Endodermal cell (in vitro differentiated cells): Measurements from ENCODE around the gene NLRP3. TPM values are rescaled to one million over a fixed set of nuclear protein-coding genes. Genes with fewer than 3 reads are reported as not detected.

Experiments used
- DNase-seq: peaks from one replicate; pipeline ENCODE4 v3.0.0-alpha.2; 2017
- H3K27ac ChIP-seq: 2 replicates; pipeline ENCODE4 v1.5.1; 2013; ENCODE audit warnings: mild to moderate bottlenecking, low read depth, low read length, moderate library complexity
- H3K27me3 ChIP-seq: 2 replicates; pipeline ENCODE4 v1.6.1; 2013; ENCODE audit warnings: mild to moderate bottlenecking, low read length, moderate library complexity; ENCODE audit not compliant: insufficient read depth, control insufficient read depth, poor library complexity, severe bottlenecking
- H3K36me3 ChIP-seq: 2 replicates; pipeline ENCODE4 v1.7.0; 2013; ENCODE audit warnings: mild to moderate bottlenecking, low read length, moderate library complexity; ENCODE audit not compliant: control insufficient read depth, insufficient read depth
- H3K4me1 ChIP-seq: one replicate; pipeline ENCODE4 v1.7.0; 2013; ENCODE audit warnings: low read length; ENCODE audit not compliant: control insufficient read depth, insufficient read depth
- H3K4me3 ChIP-seq: 2 replicates; pipeline ENCODE4 v1.5.1; 2013; ENCODE audit warnings: mild to moderate bottlenecking, low read length, moderate library complexity
- H3K9ac ChIP-seq: 2 replicates; pipeline ENCODE4 v1.6.1; 2013; ENCODE audit warnings: mild to moderate bottlenecking, low read length, moderate library complexity; ENCODE audit not compliant: poor library complexity, severe bottlenecking; ENCODE audit errors: extremely low read depth
- H3K9me3 ChIP-seq: 2 replicates; pipeline ENCODE4 v1.6.1; 2013; ENCODE audit warnings: mild to moderate bottlenecking, low read length, moderate library complexity; ENCODE audit not compliant: control insufficient read depth
- H3K27ac Mint-ChIP-seq: 2 replicates; pipeline ENCODE4 v1.8.0; 2020; ENCODE audit warnings: mixed read lengths
- H3K27me3 Mint-ChIP-seq: 2 replicates; pipeline ENCODE4 v1.8.0; 2021; ENCODE audit warnings: mild to moderate bottlenecking, mixed read lengths; ENCODE audit not compliant: insufficient read depth
- H3K36me3 Mint-ChIP-seq: 2 replicates; pipeline ENCODE4 v1.8.0; 2020; ENCODE audit warnings: low read depth, mixed read lengths
- H3K4me1 Mint-ChIP-seq: 2 replicates; pipeline ENCODE4 v1.8.0; 2020; ENCODE audit warnings: mixed read lengths
- H3K4me3 Mint-ChIP-seq: 2 replicates; pipeline ENCODE4 v1.8.0; 2020; ENCODE audit warnings: mild to moderate bottlenecking, moderate library complexity, mixed read lengths
- H3K9me3 Mint-ChIP-seq: 2 replicates; pipeline ENCODE4 v1.8.0; 2020; ENCODE audit warnings: mild to moderate bottlenecking, mixed read lengths
- CTCF ChIP-seq: fragments of 200-600 bp; sonication (generic); conservative IDR thresholded peaks from 2 replicates; pipeline ENCODE4 v1.5.0; 2021; ENCODE audit warnings: antibody characterized with exemption, mild to moderate bottlenecking
- WGBS, 2 experiments: methylation state at CpG; one replicate each; pipeline versions ENCODE4 v1.1.5 to v1.1.7; 2013; ENCODE audit warnings: missing lambda C conversion rate in 2 of 2, mixed read lengths in 1 of 2; ENCODE audit not compliant: insufficient coverage in 1 of 2, insufficient read length in 1 of 2; 5-methylcytosine and 5-hydroxymethylcytosine counted together
- total RNA-seq, 2 donors: library from RNA; stranded (reverse); fragmentation: NEBNext Ultra II Directional in 1 of 2; extraction: Animal tissue kit (Norgen Biotek cat#: 25700) in 1 of 2; gene quantifications; 2 replicates in 1 of 2; 3 replicates in 1 of 2; pipeline ENCODE4 v1.2.1, GENCODE V29; 2021

Gene NLRP3
- total RNA-seq, 2 donors from 2014 or later = 0.09 TPM; not detected in 1

GRCh38 chr1:247447162-247447909 lies 31.4 kb downstream of the NLRP3 start:
- Histone ChIP-seq H3K9ac (no peak overlapping the region), H3K27me3 (no peaks in the 10 kb centered on the region), H3K36me3 (no peaks in the 10 kb centered on the region), H3K4me3 (peak overlapping the region; percentile 75), H3K27ac (no peak overlapping the region), H3K9me3 (no peaks in the 10 kb centered on the region), H3K4me1 (no peaks in the 10 kb centered on the region)
- H3K4me3 Mint-ChIP-seq = peak overlapping the region; percentile 53
- 91 to 93% methylated on average over 3 to 6 of the region's 7 CpGs for WGBS, 2 experiments
- no peak for TF ChIP-seq CTCF
- peak overlapping the region; percentile 96 for H3K27ac Mint-ChIP-seq
- H3K27me3 Mint-ChIP-seq = peaks cover 16% of the 10 kb centered on the region
- no peaks in the 10 kb centered on the region for H3K36me3 Mint-ChIP-seq
- peaks cover 14% of the 10 kb centered on the region for H3K4me1 Mint-ChIP-seq
- no peaks in the 10 kb centered on the region for H3K9me3 Mint-ChIP-seq
- no peak for DNase-seq

- WGBS, 2 experiments = 33 to 65% methylated on average over 14 to 31 of the region's 31 CpGs
- Mint-ChIP-seq H3K27ac (peak overlapping the region; percentile 96), H3K4me3 (peak overlapping the region; percentile 53), H3K4me1 (peaks cover 12% of the 10 kb centered on the region), H3K27me3 (peaks cover 16% of the 10 kb centered on the region), H3K36me3 (no peaks in the 10 kb centered on the region), H3K9me3 (no peaks in the 10 kb centered on the region)
- Histone ChIP-seq H3K36me3 (no peaks in the 10 kb centered on the region), H3K9me3 (no peaks in the 10 kb centered on the region), H3K27ac (peak overlapping the region; percentile 32), H3K4me1 (no peaks in the 10 kb centered on the region), H3K4me3 (peak overlapping the region; percentile 75), H3K9ac (peak overlapping the region; percentile 62), H3K27me3 (no peaks in the 10 kb centered on the region)
- TF ChIP-seq CTCF = peak; percentile 59
- DNase-seq = peak; percentile 84
Observed at GRCh38 chr1:247448107-247448791, 32.3 kb downstream of the NLRP3 start.

GRCh38 chr1:247451388-247452010 lies 35.5 kb downstream of the NLRP3 start:
- Histone ChIP-seq H3K4me3 (no peak overlapping the region), H3K9me3 (no peaks in the 10 kb centered on the region), H3K4me1 (no peaks in the 10 kb centered on the region), H3K27me3 (no peaks in the 10 kb centered on the region), H3K36me3 (no peaks in the 10 kb centered on the region), H3K9ac (no peak overlapping the region), H3K27ac (no peak overlapping the region)
- Mint-ChIP-seq H3K27ac (no peak overlapping the region), H3K4me1 (peaks cover 4% of the 10 kb centered on the region), H3K27me3 (peaks cover 10% of the 10 kb centered on the region), H3K4me3 (no peak overlapping the region), H3K36me3 (no peaks in the 10 kb centered on the region), H3K9me3 (no peaks in the 10 kb centered on the region)
- 93 to 96% methylated on average over 19 to 23 of the region's 23 CpGs for WGBS, 2 experiments
- DNase-seq = no peak
- no peak for TF ChIP-seq CTCF
